K562 (cell line): ENCODE results near the gene CRIP1. TPM values are rescaled to one million over a fixed set of nuclear protein-coding genes. Genes with fewer than 3 reads are reported as not detected.

Experiments
- AFF4 ChIP-seq: sonication (generic); formaldehyde crosslinking; IDR thresholded peaks from 2 replicates; pipeline ENCODE4 v1.8.0; 2023; ENCODE audit warnings: mild to moderate bottlenecking, missing genetic modification reagents
- BCLAF1 ChIP-seq, 2 experiments: fragments of 450-650 bp in 1 of 2; IDR thresholded peaks; 2 replicates each; pipeline ENCODE4 v1.6.1; 2011 to 2017; ENCODE audit warnings: low read depth in 2 of 2, antibody characterized with exemption in 1 of 2, borderline replicate concordance in 1 of 2, low read length in 1 of 2, mild to moderate bottlenecking in 1 of 2, mixed read lengths in 1 of 2; ENCODE audit not compliant: control insufficient read depth in 1 of 2
- CEBPB ChIP-seq: fragments of 450-650 bp; IDR thresholded peaks from 2 replicates; pipeline ENCODE4 v1.6.1; 2016; ENCODE audit warnings: missing genetic modification characterization, missing compliant biosample characterization
- CLOCK ChIP-seq: fragments of 250-450 bp; sonication (Bioruptor Pico); IDR thresholded peaks from 2 replicates; pipeline ENCODE4 v1.4.0; 2020; ENCODE audit warnings: mild to moderate bottlenecking, moderate library complexity, borderline replicate concordance
- CTCFL ChIP-seq: IDR thresholded peaks from 2 replicates; pipeline ENCODE4 v1.6.1; 2011; ENCODE audit warnings: borderline replicate concordance, low read depth, mild to moderate bottlenecking, moderate library complexity, low read length; ENCODE audit not compliant: insufficient read depth, poor library complexity, severe bottlenecking
- DACH1 ChIP-seq: fragments of 450-650 bp; IDR thresholded peaks from 2 replicates; pipeline ENCODE4 v1.6.1; 2018; ENCODE audit not compliant: partially characterized antibody
- FOXP1 ChIP-seq: sonication (generic); formaldehyde crosslinking; IDR thresholded peaks from 2 replicates; pipeline ENCODE4 v1.8.0; 2022; ENCODE audit warnings: mild to moderate bottlenecking, missing genetic modification reagents
- KLF6 ChIP-seq: fragments of 250-450 bp; sonication (Bioruptor Pico); IDR thresholded peaks from 2 replicates; pipeline ENCODE4 v1.4.0; 2020; ENCODE audit warnings: mild to moderate bottlenecking, moderate library complexity, borderline replicate concordance
- NRF1 ChIP-seq, 2 experiments: fragments of 450-650 bp; IDR thresholded peaks in 1 of 2; conservative IDR thresholded peaks in 1 of 2; 2 replicates each; pipeline ENCODE4 v1.6.1; 2014; ENCODE audit warnings: mild to moderate bottlenecking in 2 of 2
- POU5F1 ChIP-seq: fragments of 150-350 bp; IDR thresholded peaks from 2 replicates; pipeline ENCODE4 v1.6.1; 2014; ENCODE audit warnings: borderline replicate concordance, low read length, low read depth, mild to moderate bottlenecking; ENCODE audit not compliant: partially characterized antibody
- PPARD ChIP-seq: fragments of 250-450 bp; sonication (Bioruptor Pico); IDR thresholded peaks from 2 replicates; pipeline ENCODE4 v1.8.0; 2022; ENCODE audit warnings: inconsistent platforms, mild to moderate bottlenecking, moderate library complexity
- THAP12 ChIP-seq: fragments of 250-450 bp; sonication (Bioruptor Pico); IDR thresholded peaks from 2 replicates; pipeline ENCODE4 v1.9.0; 2021; ENCODE audit warnings: mild to moderate bottlenecking, inconsistent platforms
- ZNF316 ChIP-seq: fragments of 450-650 bp; IDR thresholded peaks from 2 replicates; pipeline ENCODE4 v1.6.1; 2016
- polyA plus RNA-seq, 8 experiments: library from polyadenylated mRNA; depleted of rRNA in 4 of 8; stranded (reverse) in 5 of 8; unstranded in 3 of 8; fragments of >200 nt; fragmentation: Nextera tagmentation in 2 of 8; fragmentation: Illumina TruSeq in 1 of 8; extraction: Ambion mirVana in 2 of 8; extraction: Trizol in 1 of 8; gene quantifications; 2 replicates each; pipeline versions ENCODE4 v1.2.1 to v1.2.3, GENCODE V29; 2011 to 2014; ENCODE audit warnings: inconsistent platforms in 1 of 8, missing spikeins in 1 of 8
- total RNA-seq, 7 experiments: library from RNA; depleted of rRNA in 6 of 7; stranded (reverse); fragments of >200 nt in 6 of 7; fragmentation: Illumina TruSeq in 2 of 7; extraction: Trizol in 2 of 7; gene quantifications; 2 replicates each; pipeline versions ENCODE4 v1.2.1 to v1.2.3, GENCODE V29; 2011 to 2021; ENCODE audit warnings: low replicate concordance in 1 of 7

CRIP1 gene
- total and polyA plus RNA-seq, 9 of the 15 experiments (the other 6 are each of a cell fraction or from before 2014, with no cell fraction given), result 0.11 to 0.58 (median 0.14) TPM; not detected in 6

GRCh38 chr14:105485739-105486162, 935 bp upstream of the CRIP1 start (continued):
- TF ChIP-seq BCLAF1 (IDR thresholded peaks at IDR 0.05; ENCODE audit: borderline replicate concordance in 1 of 2, control insufficient read depth in 1 of 2, low read depth in 2 of 2, low read length in 1 of 2) (no peak), ZNF316 (no peak), PPARD (CRISPR knock-in tag) (no peak), CEBPB (tag) (no peak), FOXP1 (no peak), POU5F1 (no peak), CTCFL (peak; percentile 51), KLF6 (CRISPR knock-in tag) (no peak), NRF1 (conservative IDR thresholded peaks at IDR 0.05 in 1 of 2, IDR thresholded peaks at IDR 0.05 in 1 of 2) (no peak), DACH1 (no peak), THAP12 (CRISPR knock-in tag) (no peak), AFF4 (CRISPR knock-in tag) (no peak), CLOCK (CRISPR knock-in tag) (no peak)
